Endothelial cell of umbilical vein (primary cell): ENCODE measurements around the gene TMEM74B. TPM values are rescaled to one million over a fixed set of nuclear protein-coding genes. Genes with fewer than 3 reads are reported as not detected.

Experiments used
- BruUV-seq: library from RNA; stranded (reverse); fragments of 400-500 nt; replicated peaks from 2 replicates; lab custom pipeline; 2021; lab: Mats Ljungman, UMichigan
- CTCF ChIA-PET: fragments of 300-600, 350-600 bp; sonication (Branson Sonifier 250); formaldehyde crosslinking; loops from one replicate; lab custom pipeline; 2021; ENCODE audit warnings: antibody characterized with exemption, inconsistent platforms; lab: Charles Lee
- POLR2A ChIA-PET: fragments of 300-600, 350-600 bp; sonication (Branson Sonifier 250); formaldehyde crosslinking; loops from one replicate; lab custom pipeline; 2021; ENCODE audit warnings: antibody characterized with exemption, inconsistent platforms; lab: Charles Lee
- DNase-seq: peaks from one replicate; pipeline ENCODE4 v3.0.0-alpha.2; 2011; ENCODE audit warnings: low read depth, low spot score
- FAIRE-seq: peaks from 2 replicates; lab custom pipeline; 2011; peaks lifted over from hg19 to GRCh38; lab: Jason Lieb, UNC
- H2AFZ ChIP-seq: 2 replicates; pipeline ENCODE4 v1.6.0; 2012; ENCODE audit warnings: low read depth, low read length, control low read depth, inconsistent platforms
- H3K27ac ChIP-seq: 2 replicates; pipeline ENCODE4 v1.5.1; 2011; ENCODE audit warnings: low read depth, mild to moderate bottlenecking, control low read depth, low read length, moderate library complexity; ENCODE audit not compliant: insufficient read depth
- H3K27me3 ChIP-seq, 2 experiments: 2 replicates each; pipeline versions ENCODE4 v1.6.0 to v1.6.1; 2011; ENCODE audit warnings: low read length in 2 of 2, mixed read lengths in 1 of 2; ENCODE audit not compliant: control insufficient read depth in 2 of 2, insufficient read depth in 2 of 2
- H3K36me3 ChIP-seq, 2 experiments: 2 replicates in 1 of 2; 3 replicates in 1 of 2; pipeline ENCODE4 v1.5.1; 2011; ENCODE audit warnings: low read length in 2 of 2, mild to moderate bottlenecking in 1 of 2, moderate library complexity in 1 of 2; ENCODE audit not compliant: control insufficient read depth in 2 of 2, insufficient read depth in 2 of 2; ENCODE audit errors: extremely low read depth in 1 of 2
- H3K4me1 ChIP-seq: 3 replicates; pipeline ENCODE4 v1.5.1; 2011; ENCODE audit warnings: mild to moderate bottlenecking, low read length; ENCODE audit not compliant: control insufficient read depth, insufficient read depth; ENCODE audit errors: extremely low read depth
- H3K4me2 ChIP-seq: 2 replicates; pipeline ENCODE4 v1.6.1; 2011; ENCODE audit warnings: low read length, control low read depth, mixed read lengths; ENCODE audit not compliant: insufficient read depth
- H3K4me3 ChIP-seq, 3 experiments: fragments of 200-600 bp in 1 of 3; sonication (generic), shearing (Covaris generic) in 1 of 3; replicated peaks in 1 of 3; 2 replicates each; pipeline ENCODE4 v1.5.1; 2011 to 2016; ENCODE audit warnings: control low read depth in 3 of 3, low read length in 3 of 3, mild to moderate bottlenecking in 2 of 3, inconsistent platforms in 1 of 3, low read depth in 1 of 3, moderate library complexity in 1 of 3; ENCODE audit not compliant: insufficient read depth in 1 of 3
- H3K79me2 ChIP-seq: 2 replicates; pipeline ENCODE4 v1.6.0; 2012; ENCODE audit warnings: low read length, inconsistent platforms; ENCODE audit not compliant: control insufficient read depth, insufficient read depth
- H3K9ac ChIP-seq: replicated peaks from 2 replicates; pipeline ENCODE3; 2011; ENCODE audit warnings: low read length, control low read depth; ENCODE audit not compliant: insufficient read depth; ENCODE audit errors: extremely low read depth
- H3K9me1 ChIP-seq: replicated peaks from 3 replicates; pipeline ENCODE4 v1.6.0; 2011; ENCODE audit warnings: mild to moderate bottlenecking, low read length; ENCODE audit not compliant: control insufficient read depth, insufficient read depth; ENCODE audit errors: extremely low read depth
- H3K9me3 ChIP-seq: replicated peaks from 2 replicates; pipeline ENCODE4 v1.5.1; 2012; ENCODE audit warnings: low read length, inconsistent platforms; ENCODE audit not compliant: control insufficient read depth, insufficient read depth
- H4K20me1 ChIP-seq: replicated peaks from 2 replicates; pipeline ENCODE3; 2011; ENCODE audit warnings: mild to moderate bottlenecking, low read length; ENCODE audit not compliant: control insufficient read depth, insufficient read depth; ENCODE audit errors: extremely low read depth
- EZH2 ChIP-seq: IDR thresholded peaks from 2 replicates; pipeline ENCODE4 v1.6.1; 2012; ENCODE audit warnings: borderline replicate concordance, low read depth, mild to moderate bottlenecking, moderate library complexity, low read length, inconsistent platforms; ENCODE audit not compliant: severe bottlenecking
- FOS ChIP-seq: IDR thresholded peaks from 2 replicates; pipeline ENCODE4 v1.6.1; 2011; ENCODE audit warnings: mild to moderate bottlenecking, low read length, moderate library complexity, borderline replicate concordance; ENCODE audit not compliant: insufficient read depth
- GATA2 ChIP-seq: IDR thresholded peaks from 2 replicates; pipeline ENCODE4 v1.7.0; 2011; ENCODE audit warnings: low read depth, mild to moderate bottlenecking, moderate library complexity, mixed read lengths, low read length; ENCODE audit not compliant: insufficient read length, insufficient read depth
- MYC ChIP-seq: IDR thresholded peaks from one replicate; pipeline ENCODE4 v1.6.1; 2011; ENCODE audit warnings: mild to moderate bottlenecking, low read depth, low read length
- POLR2A ChIP-seq: IDR thresholded peaks from 2 replicates; pipeline ENCODE4 v1.6.1; 2012; ENCODE audit warnings: low read depth, mild to moderate bottlenecking, control low read depth, low read length
- POLR2AphosphoS5 ChIP-seq: IDR thresholded peaks from 2 replicates; pipeline ENCODE4 v1.6.1; 2012; ENCODE audit warnings: low read depth, mild to moderate bottlenecking, control low read depth, low read length, moderate library complexity; ENCODE audit not compliant: insufficient read depth
- dilution Hi-C: fragments of 300-500 bp; cut with MboI; formaldehyde crosslinking; loops from one replicate; pipeline ENCODE4 v1.15.0; 2019; ENCODE audit warnings: low sequenced_read_pairs; ENCODE audit not compliant: extremely low pct_ligation_motif_present
- intact Hi-C: fragments of 100-400 bp; cut with micrococcal nuclease; formaldehyde crosslinking; loops from one replicate; pipeline ENCODE4 v1.10.0; 2022
- polyA plus RNA-seq, 4 experiments: library from polyadenylated mRNA; depleted of rRNA in 3 of 4; stranded (reverse) in 3 of 4; unstranded in 1 of 4; fragments of >200 nt; gene quantifications; 2 replicates each; pipeline versions ENCODE4 v1.2.1 to v1.2.3, GENCODE V29; 2011 to 2012; ENCODE audit warnings: missing spikeins in 1 of 4
- total RNA-seq: library from RNA; stranded (reverse); gene quantifications from 2 replicates; pipeline ENCODE4 v1.2.3, GENCODE V29; 2021
- TF ChIP-seq, protein P1 (sequence below), 2 donors: IDR thresholded peaks; 1 replicate in 1 of 2; 2 replicates in 1 of 2; pipeline ENCODE4 v1.5.1; 2011; ENCODE audit warnings: low read length in 2 of 2, mild to moderate bottlenecking in 2 of 2, moderate library complexity in 2 of 2, control low read depth in 1 of 2, inconsistent platforms in 1 of 2, low read depth in 1 of 2; ENCODE audit not compliant: insufficient read depth in 1 of 2; ENCODE audit errors: extremely low read depth in 1 of 2
- TF ChIP-seq, protein P2 (sequence below): IDR thresholded peaks from 2 replicates; pipeline ENCODE4 v1.6.1; 2011; ENCODE audit not compliant: insufficient read depth, insufficient read length

TMEM74B gene
- total and polyA plus RNA-seq, 2 donors (not counting 3 experiments of a cell fraction or from before 2014, with no cell fraction given) = 0.26 to 1.1 TPM

DNA sequence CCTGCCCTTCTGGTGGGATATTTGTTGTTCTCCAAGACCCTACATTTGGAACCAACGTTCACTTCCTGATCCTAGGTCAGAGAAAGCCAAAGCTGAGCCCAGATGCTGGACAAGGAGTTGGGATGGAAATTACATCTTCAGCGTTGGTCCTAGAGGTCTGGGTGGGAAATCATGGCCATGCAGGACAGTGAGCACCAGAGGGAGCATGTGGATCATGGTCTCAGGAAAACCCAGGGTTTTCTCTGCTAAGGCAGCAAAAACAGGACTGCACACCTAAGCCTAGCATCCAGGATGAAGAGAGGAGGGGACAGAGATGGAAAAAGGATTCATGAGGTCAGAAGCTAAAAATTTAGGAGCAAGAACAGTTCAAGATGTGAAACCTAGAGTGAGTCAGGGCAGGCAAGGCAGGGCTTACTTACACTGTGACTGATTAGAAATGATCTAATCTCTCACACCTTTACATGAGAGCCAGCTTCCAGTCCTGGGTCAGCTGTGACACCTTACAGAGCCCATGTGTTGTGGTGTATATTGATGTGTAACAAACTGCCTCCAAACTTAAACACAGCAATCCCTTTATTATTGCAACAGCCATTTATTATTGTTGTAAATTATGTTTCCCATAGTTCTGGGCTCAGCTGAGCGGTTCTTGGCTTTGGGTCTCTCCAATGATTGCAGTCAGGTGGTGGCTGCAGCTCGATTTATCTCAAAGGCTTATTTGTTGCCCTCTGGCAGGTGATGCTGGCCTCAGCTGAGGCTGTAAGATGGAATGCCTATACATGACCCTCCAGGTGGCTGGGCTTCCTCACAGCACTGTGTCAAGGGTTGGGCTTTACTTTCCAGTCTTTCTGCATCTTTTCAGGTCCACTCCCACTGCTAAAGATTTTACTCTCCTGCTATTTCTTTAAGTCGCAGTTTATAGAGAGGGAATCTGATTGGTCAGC is 24.9 kb upstream of the TMEM74B start:
- POLR2A ChIA-PET = no interaction called here
- dilution Hi-C loops (no loop called here), intact Hi-C loops (loop anchor here (1.0 to 10.0 kb wide), 3 partner anchors 255 to 294 kb away; no protein-coding TSS in a partner anchor)
- BruUV-seq = no TSS peak
- Histone ChIP-seq H3K79me2 (no peaks in the 10 kb centered on the region), H3K4me3 (no peak overlapping the region), H3K27me3 (peaks cover 11 to 44% of the 10 kb centered on the region in 2 experiments), H4K20me1 (no peaks in the 10 kb centered on the region), H2AFZ (no peak overlapping the region), H3K27ac (no peak overlapping the region), H3K4me1 (no peaks in the 10 kb centered on the region), H3K4me2 (no peak overlapping the region), H3K9me1 (no peaks in the 10 kb centered on the region), H3K9me3 (no peaks in the 10 kb centered on the region), H3K36me3 (no peaks in the 10 kb centered on the region), H3K9ac (no peak overlapping the region)
- DNase-seq (peak; percentile 16), FAIRE-seq (peak; percentile 71)
- CTCF ChIA-PET = interaction anchor here (0.6 to 4.2 kb wide), 8 partner anchors 89 to 391 kb away, joined by 3 to 32 read pairs (median 4); partner anchors contain the start of gene NSFL1C
- TF ChIP-seq FOS (no peak), POLR2A (no peak), EZH2 (no peak), POLR2AphosphoS5 (no peak), MYC (no peak), GATA2 (no peak)
- TF ChIP-seq, protein P1, sequence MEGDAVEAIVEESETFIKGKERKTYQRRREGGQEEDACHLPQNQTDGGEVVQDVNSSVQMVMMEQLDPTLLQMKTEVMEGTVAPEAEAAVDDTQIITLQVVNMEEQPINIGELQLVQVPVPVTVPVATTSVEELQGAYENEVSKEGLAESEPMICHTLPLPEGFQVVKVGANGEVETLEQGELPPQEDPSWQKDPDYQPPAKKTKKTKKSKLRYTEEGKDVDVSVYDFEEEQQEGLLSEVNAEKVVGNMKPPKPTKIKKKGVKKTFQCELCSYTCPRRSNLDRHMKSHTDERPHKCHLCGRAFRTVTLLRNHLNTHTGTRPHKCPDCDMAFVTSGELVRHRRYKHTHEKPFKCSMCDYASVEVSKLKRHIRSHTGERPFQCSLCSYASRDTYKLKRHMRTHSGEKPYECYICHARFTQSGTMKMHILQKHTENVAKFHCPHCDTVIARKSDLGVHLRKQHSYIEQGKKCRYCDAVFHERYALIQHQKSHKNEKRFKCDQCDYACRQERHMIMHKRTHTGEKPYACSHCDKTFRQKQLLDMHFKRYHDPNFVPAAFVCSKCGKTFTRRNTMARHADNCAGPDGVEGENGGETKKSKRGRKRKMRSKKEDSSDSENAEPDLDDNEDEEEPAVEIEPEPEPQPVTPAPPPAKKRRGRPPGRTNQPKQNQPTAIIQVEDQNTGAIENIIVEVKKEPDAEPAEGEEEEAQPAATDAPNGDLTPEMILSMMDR (IDR thresholded peaks at IDR 0.05; ENCODE audit: extremely low read depth in 1 of 2, insufficient read depth in 1 of 2, low read depth in 1 of 2, low read length in 2 of 2) = peak; percentile 32 to 41
- TF ChIP-seq, protein P2, sequence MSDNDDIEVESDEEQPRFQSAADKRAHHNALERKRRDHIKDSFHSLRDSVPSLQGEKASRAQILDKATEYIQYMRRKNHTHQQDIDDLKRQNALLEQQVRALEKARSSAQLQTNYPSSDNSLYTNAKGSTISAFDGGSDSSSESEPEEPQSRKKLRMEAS = no peak
